Right renal cortex interstitium (tissue), 3 donors: ENCODE measurements around the gene CHST12. TPM values are rescaled to one million over a fixed set of nuclear protein-coding genes. Genes with fewer than 3 reads are reported as not detected.

Experiments used
- DNase-seq, 3 donors: peaks; one replicate each; pipeline ENCODE4 v3.0.0-alpha.2; 2013; ENCODE audit warnings: low read depth in 3 of 3, low spot score in 2 of 3
- polyA plus RNA-seq, 3 donors: library from polyadenylated mRNA; unstranded; fragments of 120-200 nt; gene quantifications; one replicate each; pipeline ENCODE4 v1.2.1, GENCODE V29; 2013; ENCODE audit not compliant: insufficient read length in 3 of 3

CHST12 gene
- polyA plus RNA-seq, 3 donors: 6.8 to 9.8 (median 8.5) TPM

DNA sequence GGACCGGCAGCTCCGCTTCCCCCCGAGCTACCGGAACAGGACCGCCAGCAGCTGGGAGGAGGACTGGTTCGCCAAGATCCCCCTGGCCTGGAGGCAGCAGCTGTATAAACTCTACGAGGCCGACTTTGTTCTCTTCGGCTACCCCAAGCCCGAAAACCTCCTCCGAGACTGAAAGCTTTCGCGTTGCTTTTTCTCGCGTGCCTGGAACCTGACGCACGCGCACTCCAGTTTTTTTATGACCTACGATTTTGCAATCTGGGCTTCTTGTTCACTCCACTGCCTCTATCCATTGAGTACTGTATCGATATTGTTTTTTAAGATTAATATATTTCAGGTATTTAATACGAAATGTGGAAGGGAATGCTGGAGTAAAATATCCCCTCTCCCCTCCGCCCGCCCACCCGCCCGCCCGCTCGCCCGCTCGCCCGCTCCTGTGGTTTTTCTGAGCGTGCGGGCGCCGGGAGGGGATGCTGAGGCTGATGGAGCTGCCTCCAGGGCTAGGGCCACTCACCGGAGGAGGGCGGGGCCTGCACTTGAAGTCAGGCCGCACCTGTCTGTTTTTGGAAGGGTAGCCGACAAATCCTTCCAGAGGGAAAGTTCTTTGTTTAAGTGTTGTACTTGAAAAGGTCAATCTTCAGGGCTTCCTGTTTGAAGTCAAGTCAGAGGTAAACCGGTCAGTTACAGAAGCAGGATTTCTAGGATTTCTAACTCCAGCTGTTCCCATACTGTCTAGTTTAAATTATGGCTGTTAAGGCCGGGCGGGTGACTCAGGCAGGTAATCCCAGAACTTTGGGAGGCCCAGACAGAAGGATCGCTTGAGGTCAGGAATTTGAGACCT is 30.5 kb downstream of the CHST12 start:
- DNase-seq: no peak

GRCh38 chr7:2435146-2435545 is 31.7 kb downstream of the CHST12 start:
- DNase-seq: no peak

DNA sequence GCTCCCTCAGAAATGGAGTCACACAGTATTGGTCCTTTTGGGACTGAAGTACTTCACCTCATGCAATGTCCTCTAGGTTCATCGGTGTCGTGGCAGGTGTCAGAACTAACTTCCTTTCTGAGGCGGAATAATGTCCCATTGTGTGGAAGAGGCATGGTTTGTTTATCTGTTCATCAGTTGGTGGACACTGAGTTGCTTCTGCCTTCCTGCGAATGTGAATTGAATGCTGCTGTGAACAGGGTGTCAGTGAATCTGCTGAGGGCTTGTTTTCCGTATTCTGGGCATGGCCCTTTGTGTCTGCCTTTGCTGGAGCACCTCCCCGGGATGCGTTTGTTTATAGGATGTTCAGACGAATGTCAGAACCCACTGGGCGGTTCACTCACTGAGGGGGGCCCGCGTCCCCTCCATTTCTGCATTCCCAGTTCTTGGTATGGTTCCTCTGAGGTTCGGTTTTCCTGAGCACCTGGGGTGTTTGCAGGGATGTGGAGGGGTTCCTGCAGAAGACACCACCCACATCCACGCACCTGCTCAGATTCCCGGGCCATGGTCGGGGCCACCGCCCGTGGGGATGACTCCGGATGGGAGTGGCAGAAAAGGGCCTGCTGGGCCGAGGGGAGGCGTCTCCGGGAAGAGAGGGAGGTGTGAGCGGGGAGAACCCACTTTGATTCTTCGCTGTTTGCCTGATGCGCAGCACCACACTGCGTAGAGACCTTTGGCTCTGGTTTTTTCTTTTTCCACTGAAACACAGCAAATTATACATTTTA is 33.1 kb downstream of the CHST12 start:
- no peak for DNase-seq

- no peak for DNase-seq
Observed at GRCh38 chr7:2437136-2437535, 33.7 kb downstream of the CHST12 start.

DNA sequence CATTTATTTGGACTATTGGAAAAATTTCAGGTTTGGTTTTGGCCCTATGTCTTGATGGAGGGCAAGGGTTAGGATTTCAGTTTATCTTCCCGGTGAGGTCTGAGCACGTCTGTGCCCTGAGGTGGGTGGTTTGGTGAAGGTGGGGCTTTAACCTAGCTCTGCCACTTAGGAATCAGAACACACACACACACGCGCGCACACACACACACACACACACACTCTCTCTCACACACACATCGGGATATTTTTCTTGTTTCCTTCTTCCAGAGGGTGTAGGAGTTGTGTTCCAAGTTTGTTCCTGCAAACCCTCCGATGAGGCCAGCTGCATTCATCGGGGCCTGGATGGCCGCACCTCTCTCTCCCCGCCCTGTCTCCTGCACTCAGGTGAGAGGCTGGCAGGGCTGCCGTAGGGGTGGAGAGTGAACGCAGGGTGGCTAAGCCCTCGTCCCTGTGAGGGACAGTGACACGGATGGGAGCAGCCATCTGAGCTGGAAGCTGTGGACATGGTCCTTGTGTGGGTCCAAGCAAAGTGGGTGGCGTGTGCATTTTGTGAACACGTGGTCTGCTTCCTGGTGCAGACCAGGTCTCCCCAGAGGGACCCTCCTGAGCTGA is 34.2 kb downstream of the CHST12 start:
- DNase-seq: no peak

DNA sequence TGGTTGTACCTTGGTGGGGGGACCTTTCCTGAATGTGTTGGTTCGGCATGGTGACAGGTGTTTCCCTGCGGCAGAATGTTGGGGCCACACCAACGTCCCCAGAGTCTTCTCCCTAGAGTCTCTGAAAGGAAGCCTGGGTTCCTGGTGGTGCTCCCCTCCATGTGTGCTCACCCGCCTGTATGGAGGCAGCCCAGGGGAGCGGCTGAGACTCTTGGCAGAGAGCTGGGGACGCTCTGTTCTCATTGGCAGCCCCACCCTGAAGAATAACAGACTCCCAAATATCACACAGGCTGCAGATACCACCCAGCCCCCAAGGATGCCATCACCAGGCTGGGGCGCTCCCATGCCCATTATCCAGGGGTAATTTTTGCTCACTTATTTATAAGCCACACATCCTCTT is 34.8 kb downstream of the CHST12 start:
- no peak for DNase-seq

- DNase-seq: no peak
Observed at GRCh38 chr7:2438775-2439174, 35.4 kb downstream of the CHST12 start.

DNA sequence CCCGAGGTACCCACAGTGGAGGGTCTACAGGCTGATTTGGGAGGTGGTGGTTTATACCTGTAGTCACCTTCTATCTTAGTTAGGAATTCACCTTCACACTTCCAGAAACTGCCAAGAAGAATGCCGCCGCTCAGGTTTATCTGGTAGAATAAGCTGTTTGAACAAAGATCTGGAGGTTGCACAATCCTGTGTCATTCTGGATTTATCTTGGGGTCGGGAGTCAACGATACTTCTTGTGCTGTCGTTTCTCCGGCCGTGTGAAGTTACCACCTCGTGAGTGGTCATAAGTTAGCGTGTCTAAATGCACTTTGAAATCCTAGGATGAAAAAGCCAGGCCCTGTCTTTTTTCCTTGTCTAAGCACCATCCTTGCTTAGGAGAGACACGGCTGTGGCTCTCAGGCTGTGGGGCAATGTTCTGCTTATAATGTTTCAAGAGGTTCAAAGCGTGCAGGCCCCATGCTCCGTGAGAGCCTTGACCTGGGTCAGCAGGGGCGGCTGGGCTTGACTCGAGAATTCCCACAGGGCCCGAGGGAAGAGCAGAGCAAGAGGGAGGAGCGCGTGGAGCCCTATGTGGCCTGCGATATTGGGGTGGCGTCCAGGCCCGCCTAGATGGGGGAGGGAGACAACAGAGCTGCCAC is 37.3 kb downstream of the CHST12 start:
- peak in 1 of 3 donors; percentile 29 for DNase-seq

DNA sequence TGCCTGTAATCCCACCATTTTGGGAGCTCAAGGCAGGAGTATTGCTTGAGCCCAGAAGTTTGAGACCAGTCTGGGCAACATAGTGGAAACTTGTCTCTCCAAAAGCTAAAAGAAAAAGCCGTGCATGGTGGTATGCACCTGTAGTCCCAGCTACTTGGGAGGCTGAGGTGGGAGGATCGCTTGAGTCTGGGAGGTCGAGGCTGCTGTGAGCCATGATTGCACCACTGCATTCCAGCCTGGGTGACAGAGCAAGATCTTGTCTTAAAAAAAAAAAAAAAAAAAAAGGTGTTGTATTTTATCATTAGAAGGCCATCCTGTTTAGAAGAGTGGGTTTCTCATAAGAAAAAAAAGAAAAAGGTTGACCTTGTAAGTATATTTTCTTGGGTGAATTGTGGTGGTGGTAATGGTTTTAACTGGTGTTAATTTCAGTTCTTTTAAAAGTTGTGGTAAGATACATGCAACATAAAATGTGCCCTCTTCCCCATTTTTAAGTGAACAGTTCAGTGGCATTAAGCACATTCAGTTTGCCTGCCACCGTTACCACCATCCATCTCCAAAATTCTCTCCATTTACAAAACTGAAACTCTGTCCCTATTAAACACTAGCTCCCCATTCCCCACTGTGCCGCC is 38.1 kb downstream of the CHST12 start:
- DNase-seq: no peak

GRCh38 chr7:2443491-2443890 is 40.1 kb downstream of the CHST12 start:
- no peak for DNase-seq

DNA sequence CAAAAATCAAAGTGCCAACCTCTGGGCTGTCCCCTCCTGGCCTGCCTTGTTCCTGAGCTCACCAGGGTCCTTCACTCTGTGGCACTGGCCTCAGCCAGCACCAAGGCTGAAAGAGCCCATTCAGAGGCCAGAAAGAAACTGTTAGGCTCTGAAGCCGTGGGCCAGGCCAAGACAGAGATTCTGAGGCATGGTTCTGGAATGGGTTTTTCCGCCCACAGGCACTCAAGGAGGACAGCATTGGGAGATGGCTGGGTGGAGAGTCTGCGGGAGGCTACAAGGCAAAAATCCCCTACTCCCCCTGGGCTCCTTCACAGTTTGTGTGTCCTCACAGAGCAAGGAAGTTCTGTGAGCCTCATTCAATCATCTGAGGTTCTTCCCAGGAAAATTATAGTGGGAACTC is 41.1 kb downstream of the CHST12 start:
- DNase-seq: no peak

DNA sequence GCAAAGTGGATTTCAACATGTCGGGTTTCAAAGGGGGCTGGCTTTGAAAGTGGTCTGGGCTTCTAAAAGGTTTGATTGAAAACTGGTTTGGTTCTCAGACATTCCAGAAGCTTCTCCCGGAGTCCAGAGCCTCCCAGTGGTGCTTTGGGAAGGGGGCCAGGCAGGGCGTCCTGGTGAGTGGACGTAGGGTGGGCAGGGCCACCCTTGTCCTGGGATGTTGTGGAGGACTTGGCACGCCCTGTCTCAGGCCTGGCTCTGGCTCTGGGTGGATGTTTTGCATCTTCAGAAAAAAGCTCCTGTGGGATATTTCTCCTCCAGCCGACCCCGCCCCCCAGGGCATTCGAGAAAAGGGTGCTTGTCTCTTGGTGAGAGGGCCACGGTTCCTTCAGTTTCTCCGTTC is 41.6 kb downstream of the CHST12 start:
- no peak for DNase-seq

- no peak for DNase-seq
Observed at GRCh38 chr7:2445898-2446555, 42.6 kb downstream of the CHST12 start.

GRCh38 chr7:2446676-2447075 is 43.3 kb downstream of the CHST12 start:
- no peak for DNase-seq

- no peak for DNase-seq
Observed at GRCh38 chr7:2450198-2451107, 47.0 kb downstream of the CHST12 start.

- DNase-seq: peak; percentile 36 to 56 (median 45)
Observed at GRCh38 chr7:2451171-2452073, 48.0 kb downstream of the CHST12 start.

GRCh38 chr7:2452074-2452507 is 48.7 kb downstream of the CHST12 start:
- no peak for DNase-seq
